PC-9 (cell line): ENCODE measurements around the gene PDE4D.

Experiments
- EZH2 ChIP-seq: fragments of 200-600 bp; sonication (generic); IDR thresholded peaks from 2 replicates; pipeline ENCODE4 v1.8.0; 2017; ENCODE audit warnings: antibody characterized with exemption, low read depth
- TF ChIP-seq, protein P1 (sequence below): fragments of 200-600 bp; sonication (generic); conservative IDR thresholded peaks from 2 replicates; pipeline ENCODE4 v1.6.1; 2017; ENCODE audit warnings: mixed run types, antibody characterized with exemption, mild to moderate bottlenecking, moderate library complexity

DNA sequence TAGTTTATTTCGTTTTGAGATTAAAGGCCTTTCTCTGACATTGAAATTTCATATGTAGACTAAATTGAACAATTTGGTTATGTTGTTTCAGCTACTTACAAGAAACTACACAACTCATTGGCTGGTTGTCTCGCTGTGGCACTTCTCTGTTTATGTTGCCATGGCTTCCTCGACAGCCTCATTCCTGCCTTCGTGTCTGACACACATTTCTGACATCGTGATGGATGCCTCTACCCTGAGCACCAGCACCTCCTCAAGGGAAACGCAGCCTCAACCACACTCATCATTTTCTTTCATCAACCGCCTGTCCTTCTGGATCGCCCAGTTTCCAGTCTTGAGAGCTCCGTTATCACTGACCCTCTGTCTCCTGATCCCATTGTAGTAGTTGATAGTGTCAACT is 562.8 kb downstream of the PDE4D start:
- TF ChIP-seq, protein P1, sequence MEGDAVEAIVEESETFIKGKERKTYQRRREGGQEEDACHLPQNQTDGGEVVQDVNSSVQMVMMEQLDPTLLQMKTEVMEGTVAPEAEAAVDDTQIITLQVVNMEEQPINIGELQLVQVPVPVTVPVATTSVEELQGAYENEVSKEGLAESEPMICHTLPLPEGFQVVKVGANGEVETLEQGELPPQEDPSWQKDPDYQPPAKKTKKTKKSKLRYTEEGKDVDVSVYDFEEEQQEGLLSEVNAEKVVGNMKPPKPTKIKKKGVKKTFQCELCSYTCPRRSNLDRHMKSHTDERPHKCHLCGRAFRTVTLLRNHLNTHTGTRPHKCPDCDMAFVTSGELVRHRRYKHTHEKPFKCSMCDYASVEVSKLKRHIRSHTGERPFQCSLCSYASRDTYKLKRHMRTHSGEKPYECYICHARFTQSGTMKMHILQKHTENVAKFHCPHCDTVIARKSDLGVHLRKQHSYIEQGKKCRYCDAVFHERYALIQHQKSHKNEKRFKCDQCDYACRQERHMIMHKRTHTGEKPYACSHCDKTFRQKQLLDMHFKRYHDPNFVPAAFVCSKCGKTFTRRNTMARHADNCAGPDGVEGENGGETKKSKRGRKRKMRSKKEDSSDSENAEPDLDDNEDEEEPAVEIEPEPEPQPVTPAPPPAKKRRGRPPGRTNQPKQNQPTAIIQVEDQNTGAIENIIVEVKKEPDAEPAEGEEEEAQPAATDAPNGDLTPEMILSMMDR, result no peak
- TF ChIP-seq EZH2, result no peak
